WTC11 (cell line): ENCODE data around the gene ELOVL6. TPM values are rescaled to one million over a fixed set of nuclear protein-coding genes. Genes with fewer than 3 reads are reported as not detected.

Source experiments
- ATAC-seq: fragments of 200-7000 bp; cut with Tn5 transposase; 2 replicates; pipeline ENCODE4 v1.10.0; 2021; ENCODE audit warnings: mild to moderate bottlenecking, moderate library complexity
- CTCF ChIA-PET: fragments of 300-600 bp; sonication (Branson Sonifier 250); formaldehyde crosslinking; loops from one replicate; lab custom pipeline; 2021; ENCODE audit warnings: antibody characterized with exemption; lab: Charles Lee
- POLR2A ChIA-PET: fragments of 350-600 bp; sonication (Branson Sonifier 250); formaldehyde crosslinking; loops from one replicate; lab custom pipeline; 2021; ENCODE audit warnings: antibody characterized with exemption; lab: Charles Lee
- DNase-seq: peaks from one replicate; pipeline ENCODE4 v3.0.0; 2021; ENCODE audit warnings: low spot score
- H3K27ac Mint-ChIP-seq: 2 replicates; pipeline ENCODE4 v1.8.0; 2021; ENCODE audit warnings: mixed read lengths
- H3K27me3 Mint-ChIP-seq: 2 replicates; pipeline ENCODE4 v1.8.0; 2021; ENCODE audit warnings: low read depth, mild to moderate bottlenecking, moderate library complexity, mixed read lengths
- H3K36me3 Mint-ChIP-seq: 2 replicates; pipeline ENCODE4 v1.8.0; 2021; ENCODE audit warnings: mixed read lengths
- H3K4me1 Mint-ChIP-seq: 2 replicates; pipeline ENCODE4 v1.8.0; 2022; ENCODE audit warnings: mixed read lengths
- H3K4me3 Mint-ChIP-seq: 2 replicates; pipeline ENCODE4 v1.8.0; 2021; ENCODE audit warnings: mild to moderate bottlenecking, moderate library complexity, mixed read lengths
- H3K9me3 Mint-ChIP-seq: 2 replicates; pipeline ENCODE4 v1.8.0; 2021; ENCODE audit warnings: mixed read lengths
- ARID4B ChIP-seq: sonication (generic); formaldehyde crosslinking; IDR thresholded peaks from 2 replicates; pipeline ENCODE4 v1.8.0; 2023; ENCODE audit warnings: missing genetic modification reagents, mild to moderate bottlenecking, borderline replicate concordance
- ATF2 ChIP-seq: sonication (generic); formaldehyde crosslinking; IDR thresholded peaks from 2 replicates; pipeline ENCODE4 v1.8.1; 2022; ENCODE audit warnings: low read depth, missing genetic modification reagents, borderline replicate concordance
- E2F4 ChIP-seq: sonication (generic); formaldehyde crosslinking; IDR thresholded peaks from 2 replicates; pipeline ENCODE4 v1.8.1; 2022; ENCODE audit warnings: low read depth, mild to moderate bottlenecking, moderate library complexity, missing genetic modification reagents, borderline replicate concordance
- HMGXB4 ChIP-seq: sonication (generic); formaldehyde crosslinking; IDR thresholded peaks from 2 replicates; pipeline ENCODE4 v1.8.1; 2023; ENCODE audit warnings: mild to moderate bottlenecking, moderate library complexity, missing genetic modification reagents
- IRF1 ChIP-seq: sonication (generic); formaldehyde crosslinking; IDR thresholded peaks from 2 replicates; pipeline ENCODE4 v1.8.0; 2023; ENCODE audit warnings: missing genetic modification reagents
- JUN ChIP-seq: sonication (generic); formaldehyde crosslinking; IDR thresholded peaks from 2 replicates; pipeline ENCODE4 v1.8.0; 2023; ENCODE audit warnings: mild to moderate bottlenecking, missing genetic modification reagents
- NFATC4 ChIP-seq: fragments of 250-450 bp; sonication (Bioruptor Pico); IDR thresholded peaks from 2 replicates; pipeline ENCODE4 v1.9.0; 2021; ENCODE audit warnings: mild to moderate bottlenecking
- NFE2L1 ChIP-seq: sonication (generic); formaldehyde crosslinking; IDR thresholded peaks from 2 replicates; pipeline ENCODE4 v1.8.1; 2023; ENCODE audit warnings: missing genetic modification reagents
- NFYB ChIP-seq: sonication (generic); formaldehyde crosslinking; conservative IDR thresholded peaks from 2 replicates; pipeline ENCODE4 v1.8.0; 2022; ENCODE audit warnings: low read depth, missing genetic modification reagents
- NR2C2 ChIP-seq: sonication (generic); formaldehyde crosslinking; IDR thresholded peaks from 2 replicates; pipeline ENCODE4 v1.8.0; 2022; ENCODE audit warnings: mild to moderate bottlenecking, missing genetic modification reagents
- RELA ChIP-seq: sonication (generic); formaldehyde crosslinking; IDR thresholded peaks from 2 replicates; pipeline ENCODE4 v1.8.1; 2022; ENCODE audit warnings: missing genetic modification reagents, mild to moderate bottlenecking, borderline replicate concordance
- TEAD1 ChIP-seq: sonication (generic); formaldehyde crosslinking; IDR thresholded peaks from 2 replicates; pipeline ENCODE4 v1.8.0; 2022; ENCODE audit warnings: mild to moderate bottlenecking, missing genetic modification reagents
- ZBTB21 ChIP-seq: sonication (generic); formaldehyde crosslinking; IDR thresholded peaks from 2 replicates; pipeline ENCODE4 v1.8.1; 2023; ENCODE audit warnings: mild to moderate bottlenecking, missing genetic modification reagents, borderline replicate concordance
- ZBTB43 ChIP-seq: sonication (generic); formaldehyde crosslinking; IDR thresholded peaks from 2 replicates; pipeline ENCODE4 v1.8.1; 2023; ENCODE audit warnings: mild to moderate bottlenecking, missing genetic modification reagents
- ZNF512 ChIP-seq: sonication (generic); formaldehyde crosslinking; IDR thresholded peaks from 2 replicates; pipeline ENCODE4 v1.8.1; 2022; ENCODE audit warnings: missing genetic modification reagents, borderline replicate concordance
- ZNF671 ChIP-seq: fragments of 250-450 bp; sonication (Bioruptor Pico); IDR thresholded peaks from 2 replicates; pipeline ENCODE4 v1.8.0; 2021; ENCODE audit warnings: mild to moderate bottlenecking
- total RNA-seq: library from RNA; stranded (reverse); gene quantifications from 3 replicates; pipeline ENCODE4 v1.2.3, GENCODE V29; 2021

ELOVL6 gene
- total RNA-seq, 1 experiment from 2014 or later = 87.4 TPM

- Mint-ChIP-seq H3K4me1 (peaks cover 66% of the 10 kb centered on the region), H3K9me3 (no peaks in the 10 kb centered on the region), H3K27ac (no peak overlapping the region), H3K4me3 (no peak overlapping the region), H3K36me3 (peaks cover 19% of the 10 kb centered on the region), H3K27me3 (no peaks in the 10 kb centered on the region)
- TF ChIP-seq TEAD1 (CRISPR knock-in tag) = no peak
- TF ChIP-seq NFYB = no peak
- no peak for TF ChIP-seq JUN (CRISPR knock-in tag)
- TF ChIP-seq ARID4B (CRISPR knock-in tag) = no peak
- no peak for TF ChIP-seq RELA
- TF ChIP-seq HMGXB4 (CRISPR knock-in tag) = no peak
- no peak for TF ChIP-seq ZBTB21
- ChIA-PET CTCF (no interaction called here), POLR2A (no interaction called here)
- no peak for DNase-seq
- ATAC-seq = no peak
Measured at GRCh38 chr4:110108960-110109359, 89.5 kb downstream of the ELOVL6 start.

GRCh38 chr4:110108422-110108821 lies 90.0 kb downstream of the ELOVL6 start:
- no peak; the same call in 1 of the 2 replicates for ATAC-seq
- ChIA-PET POLR2A (interaction anchor here (0.5 kb wide), 1 partner anchor 90 kb away, joined by 3 read pairs; no protein-coding TSS in a partner anchor), CTCF (no interaction called here)
- Mint-ChIP-seq H3K27me3 (no peaks in the 10 kb centered on the region), H3K4me1 (peaks cover 71% of the 10 kb centered on the region), H3K9me3 (no peaks in the 10 kb centered on the region), H3K4me3 (no peak overlapping the region), H3K27ac (no peak overlapping the region), H3K36me3 (peaks cover 23% of the 10 kb centered on the region)
- no peak for TF ChIP-seq ZNF512 (CRISPR knock-in tag)
- no peak for TF ChIP-seq IRF1
- TF ChIP-seq ZNF671 (CRISPR knock-in tag) = no peak
- TF ChIP-seq NR2C2 (CRISPR knock-in tag) = no peak
- TF ChIP-seq ATF2 (CRISPR knock-in tag) = no peak
- TF ChIP-seq NFATC4 (CRISPR knock-in tag) = no peak
- no peak for TF ChIP-seq RELA
- no peak for TF ChIP-seq E2F4 (CRISPR knock-in tag)
- TF ChIP-seq NFE2L1 = no peak
- TF ChIP-seq ZBTB43 (CRISPR knock-in tag) = no peak
- no peak for DNase-seq
